Measurements from ENCODE around the gene TSPEAR. TPM values are rescaled to one million over a fixed set of nuclear protein-coding genes. Genes with fewer than 3 reads are reported as not detected.

TSPEAR gene
- total and polyA plus RNA-seq, 2 donors (not counting 1 experiment from before 2014, with no cell fraction given): not detected

DNA sequence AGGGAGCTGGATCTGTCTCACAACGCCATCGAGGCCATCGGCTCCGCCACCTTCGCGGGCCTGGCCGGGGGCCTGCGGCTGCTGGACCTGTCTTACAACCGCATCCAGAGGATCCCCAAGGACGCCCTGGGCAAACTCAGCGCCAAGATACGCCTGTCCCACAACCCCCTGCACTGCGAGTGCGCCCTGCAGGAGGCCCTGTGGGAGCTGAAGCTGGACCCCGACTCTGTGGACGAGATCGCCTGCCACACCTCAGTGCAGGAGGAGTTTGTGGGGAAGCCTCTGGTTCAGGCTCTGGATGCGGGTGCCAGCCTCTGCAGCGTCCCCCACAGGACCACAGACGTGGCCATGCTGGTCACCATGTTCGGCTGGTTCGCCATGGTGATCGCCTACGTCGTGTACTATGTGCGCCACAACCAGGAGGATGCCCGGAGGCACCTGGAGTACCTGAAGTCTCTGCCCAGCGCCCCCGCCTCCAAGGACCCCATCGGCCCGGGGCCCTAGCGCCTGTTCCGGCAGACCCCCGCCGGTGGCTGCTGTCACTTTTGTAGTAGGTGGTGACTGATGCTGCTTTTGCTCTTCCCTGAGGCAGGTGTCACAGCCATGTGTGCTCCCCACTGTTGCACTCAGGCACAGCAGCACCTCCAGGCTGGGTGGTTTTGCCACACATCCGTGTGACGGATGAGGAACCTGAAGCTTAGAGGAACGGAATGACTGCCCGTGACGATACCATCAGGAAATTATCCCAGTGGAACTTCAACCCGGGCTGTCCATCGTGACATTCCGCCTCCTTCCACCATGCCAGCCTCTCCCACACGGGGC is 254.2 kb downstream of the TSPEAR start:
- Histone ChIP-seq H3K27ac (ENCODE audit: low read length in 2 of 2) (no peak overlapping the region), H4K20me1 (ENCODE audit: control insufficient read depth, insufficient read depth, low read length, poor library complexity, severe bottlenecking) (no peaks in the 10 kb centered on the region), H3K27me3 (replicated peaks in 1 of 4; ENCODE audit: control extremely low read depth in 1 of 4, control insufficient read depth in 3 of 4, insufficient read depth in 4 of 4, low read length in 3 of 4) (no peaks in the 10 kb centered on the region), H3K36me3 (replicated peaks in 1 of 2; ENCODE audit: control extremely low read depth in 1 of 2, control insufficient read depth in 1 of 2, extremely low read depth in 1 of 2, insufficient read depth in 2 of 2, low read length in 1 of 2) (no peaks in the 10 kb centered on the region), H3K4me1 (ENCODE audit: control insufficient read depth in 2 of 2, insufficient read depth in 2 of 2, low read length in 2 of 2) (peaks cover 10 to 16% of the 10 kb centered on the region in 2 donors), H3K79me2 (ENCODE audit: control insufficient read depth, insufficient read depth, low read length) (no peaks in the 10 kb centered on the region), H3K9ac (ENCODE audit: low read length) (no peak overlapping the region), H3K9me3 (ENCODE audit: control extremely low read depth in 1 of 3, control insufficient read depth in 2 of 3, insufficient read depth in 1 of 3, low read length in 2 of 3) (peaks cover 3 to 11% (median 8%) of the 10 kb centered on the region in 3 donors), H2AFZ (ENCODE audit: insufficient read depth, low read depth, low read length, poor library complexity, severe bottlenecking) (no peak overlapping the region), H3K4me3 (ENCODE audit: control extremely low read depth in 1 of 5, extremely low read depth in 1 of 5, insufficient read depth in 1 of 5, low read depth in 2 of 5, low read length in 4 of 5) (no peak overlapping the region), H3K4me2 (replicated peaks; ENCODE audit: low read depth, low read length, poor library complexity, severe bottlenecking) (no peak overlapping the region)
- Mint-ChIP-seq H3K27ac (no peak overlapping the region), H3K4me3 (peak overlapping the region; percentile 71), H3K4me1 (peaks cover 7% of the 10 kb centered on the region), H3K9me3 (ENCODE audit: insufficient read depth) (peaks cover 11% of the 10 kb centered on the region), H3K27me3 (no peaks in the 10 kb centered on the region)
- TF ChIP-seq EZH2 (IDR thresholded peaks at IDR 0.05; ENCODE audit: borderline replicate concordance, insufficient read depth, low read depth, low read length, poor library complexity, severe bottlenecking): no peak
- TF ChIP-seq, protein P1, sequence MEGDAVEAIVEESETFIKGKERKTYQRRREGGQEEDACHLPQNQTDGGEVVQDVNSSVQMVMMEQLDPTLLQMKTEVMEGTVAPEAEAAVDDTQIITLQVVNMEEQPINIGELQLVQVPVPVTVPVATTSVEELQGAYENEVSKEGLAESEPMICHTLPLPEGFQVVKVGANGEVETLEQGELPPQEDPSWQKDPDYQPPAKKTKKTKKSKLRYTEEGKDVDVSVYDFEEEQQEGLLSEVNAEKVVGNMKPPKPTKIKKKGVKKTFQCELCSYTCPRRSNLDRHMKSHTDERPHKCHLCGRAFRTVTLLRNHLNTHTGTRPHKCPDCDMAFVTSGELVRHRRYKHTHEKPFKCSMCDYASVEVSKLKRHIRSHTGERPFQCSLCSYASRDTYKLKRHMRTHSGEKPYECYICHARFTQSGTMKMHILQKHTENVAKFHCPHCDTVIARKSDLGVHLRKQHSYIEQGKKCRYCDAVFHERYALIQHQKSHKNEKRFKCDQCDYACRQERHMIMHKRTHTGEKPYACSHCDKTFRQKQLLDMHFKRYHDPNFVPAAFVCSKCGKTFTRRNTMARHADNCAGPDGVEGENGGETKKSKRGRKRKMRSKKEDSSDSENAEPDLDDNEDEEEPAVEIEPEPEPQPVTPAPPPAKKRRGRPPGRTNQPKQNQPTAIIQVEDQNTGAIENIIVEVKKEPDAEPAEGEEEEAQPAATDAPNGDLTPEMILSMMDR (IDR thresholded peaks at IDR 0.05): no peak
- intact Hi-C loops (cut with micrococcal nuclease): no loop called here
- WGBS (ENCODE audit: insufficient coverage): 96% methylated on average over 42 of the region's 44 CpGs
- no peak for DNase-seq
- CTCF ChIA-PET: interaction anchor here (1.1 kb wide), 1 partner anchor 23 kb away, joined by 4 read pairs; no protein-coding TSS in a partner anchor
- no peak for ATAC-seq (ENCODE audit: low read depth)
- POLR2A ChIA-PET: interaction anchor here (0.6 kb wide), 1 partner anchor 154 kb away, joined by 9 read pairs; no protein-coding TSS in a partner anchor

Measured in B cell (primary cell).